GM19463 (cell line): ENCODE data around the gene GNMT.

ENCODE experiments used
- ATAC-seq: cut with Tn5 transposase; IDR thresholded peaks from one replicate; pipeline ENCODE4 v1.9.1; 2021; ENCODE audit warnings: mild to moderate bottlenecking, moderate library complexity; ENCODE audit not compliant: unreplicated experiment

Gene GNMT

DNA sequence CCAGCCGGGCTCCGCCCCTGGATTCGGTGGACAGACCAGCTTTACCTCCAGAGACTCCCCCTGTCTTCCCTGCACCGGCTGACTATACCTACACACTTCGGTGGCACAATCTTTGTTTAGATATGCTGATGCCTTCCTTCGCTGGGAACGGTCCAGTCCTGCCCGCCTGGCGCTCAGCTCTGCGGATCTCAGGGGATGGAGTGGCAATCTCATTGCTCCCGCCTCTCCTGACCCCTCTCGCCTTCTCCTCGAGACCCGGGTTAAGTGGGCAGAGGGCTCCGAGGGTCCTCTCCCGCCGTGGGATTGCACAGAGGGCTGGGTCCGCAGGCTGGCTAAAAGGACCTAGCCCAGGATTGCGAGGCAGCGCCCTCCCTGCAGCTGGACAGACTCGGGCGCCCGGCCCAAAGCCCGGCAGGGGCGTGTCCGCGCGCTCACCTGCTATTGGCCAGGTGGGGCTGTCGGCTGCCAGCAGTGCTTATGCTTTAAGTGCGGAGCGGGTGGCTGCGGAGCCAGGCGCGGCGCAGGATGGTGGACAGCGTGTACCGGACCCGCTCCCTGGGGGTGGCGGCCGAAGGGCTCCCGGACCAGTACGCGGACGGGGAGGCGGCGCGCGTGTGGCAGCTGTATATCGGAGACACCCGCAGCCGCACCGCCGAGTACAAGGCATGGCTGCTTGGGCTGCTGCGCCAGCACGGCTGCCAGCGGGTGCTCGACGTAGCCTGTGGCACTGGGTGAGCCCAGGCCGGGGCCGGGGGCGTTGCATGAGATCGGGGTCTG is at the start of gene GNMT:
TSS of gene GNMT (plus strand) at position 512 of the 777 bp plus-strand sequence. CDS start at position 526, 14 bp downstream.
- ATAC-seq, result no peak

- no peak for ATAC-seq
Measured at GRCh38 chr6:42911171-42912021, 49.2 kb upstream of the GNMT start.

GRCh38 chr6:42914546-42914945 is 46.0 kb upstream of the GNMT start:
- ATAC-seq, result no peak

GRCh38 chr6:42915732-42916131 is 44.8 kb upstream of the GNMT start, which contains the start of gene PTCRA:
Gene PTCRA, plus strand, starts transcription at chr6:42916053. Its CDS starts 17 bp downstream, at chr6:42916070.
- ATAC-seq, result no peak

GRCh38 chr6:42916288-42916687 is 44.3 kb upstream of the GNMT start:
- ATAC-seq, result no peak

GRCh38 chr6:42921801-42922200 is 38.8 kb upstream of the GNMT start:
- ATAC-seq, result no peak

DNA sequence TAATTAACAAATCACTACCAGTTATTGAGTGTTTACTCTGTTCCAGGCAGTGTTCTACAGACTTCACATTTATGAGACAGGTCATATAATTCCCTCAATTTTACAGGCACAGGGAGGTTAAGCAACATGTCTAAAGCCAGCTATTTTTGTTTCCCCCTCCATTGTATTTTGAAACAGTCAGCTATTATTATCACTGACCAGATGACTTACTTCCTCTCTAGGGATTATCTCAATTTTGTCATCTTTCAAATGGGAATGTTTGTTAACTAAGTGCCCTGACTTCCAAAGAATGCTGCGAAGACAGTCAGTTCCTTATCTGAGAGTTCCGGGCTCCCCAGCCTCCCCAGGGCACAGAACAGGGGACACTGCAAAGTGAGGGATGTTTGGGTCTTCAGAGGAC is 36.9 kb upstream of the GNMT start:
- no peak for ATAC-seq

DNA sequence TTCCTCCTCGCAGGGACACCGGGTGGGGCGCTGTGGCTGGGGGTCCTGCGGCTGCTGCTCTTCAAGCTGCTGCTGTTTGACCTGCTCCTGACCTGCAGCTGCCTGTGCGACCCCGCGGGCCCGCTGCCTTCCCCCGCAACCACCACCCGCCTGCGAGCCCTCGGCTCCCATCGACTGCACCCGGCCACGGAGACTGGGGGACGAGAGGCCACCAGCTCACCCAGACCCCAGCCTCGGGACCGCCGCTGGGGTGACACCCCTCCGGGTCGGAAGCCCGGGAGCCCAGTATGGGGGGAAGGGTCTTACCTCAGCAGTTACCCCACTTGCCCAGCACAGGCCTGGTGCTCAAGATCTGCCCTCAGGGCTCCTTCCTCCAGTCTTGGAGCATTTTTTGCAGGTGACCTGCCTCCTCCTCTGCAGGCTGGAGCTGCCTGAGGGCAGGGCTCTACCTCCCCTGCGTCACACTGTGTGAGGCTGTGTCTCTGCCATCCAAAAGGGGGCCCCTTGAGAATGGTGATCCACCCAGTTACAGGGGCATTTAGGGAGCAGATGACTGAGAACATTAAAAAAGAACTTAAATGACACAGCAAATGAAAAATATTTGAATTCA is 35.2 kb upstream of the GNMT start:
- no peak for ATAC-seq

GRCh38 chr6:42928986-42929820 is 31.4 kb upstream of the GNMT start, which contains the start of gene CNPY3:
Gene CNPY3, plus strand, starts transcription at chr6:42929480. Its CDS starts 91 bp downstream, at chr6:42929571.
- ATAC-seq, result peak; percentile 70

DNA sequence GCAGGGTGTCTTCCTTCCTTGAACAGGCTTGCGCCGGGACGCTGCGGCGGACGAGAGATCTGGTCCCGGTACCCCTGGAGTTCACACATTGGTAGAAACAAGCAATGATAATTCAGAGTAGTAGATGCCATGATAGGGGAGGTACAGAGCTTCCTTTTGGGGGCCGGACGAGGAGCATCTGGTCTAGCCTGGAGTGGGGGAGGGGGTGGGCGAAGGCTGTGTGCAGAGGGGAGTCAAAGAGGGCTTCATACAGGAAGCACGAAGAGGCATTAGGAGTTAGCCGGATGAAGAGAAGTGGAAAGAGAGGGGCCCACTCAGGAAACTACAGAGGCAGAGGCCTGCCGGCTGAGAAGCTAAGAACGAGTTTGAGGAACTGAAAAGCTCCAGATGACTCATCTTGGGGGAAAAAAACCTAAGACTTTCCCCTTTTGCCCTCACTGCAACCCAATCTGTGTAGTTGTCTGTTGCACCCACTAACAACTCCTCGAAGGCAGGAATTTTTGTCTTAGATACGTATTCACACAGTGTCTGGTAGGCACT is 30.7 kb upstream of the GNMT start:
- peak; percentile 40 for ATAC-seq

GRCh38 chr6:42932412-42932811 is 28.1 kb upstream of the GNMT start:
- ATAC-seq, result no peak

DNA sequence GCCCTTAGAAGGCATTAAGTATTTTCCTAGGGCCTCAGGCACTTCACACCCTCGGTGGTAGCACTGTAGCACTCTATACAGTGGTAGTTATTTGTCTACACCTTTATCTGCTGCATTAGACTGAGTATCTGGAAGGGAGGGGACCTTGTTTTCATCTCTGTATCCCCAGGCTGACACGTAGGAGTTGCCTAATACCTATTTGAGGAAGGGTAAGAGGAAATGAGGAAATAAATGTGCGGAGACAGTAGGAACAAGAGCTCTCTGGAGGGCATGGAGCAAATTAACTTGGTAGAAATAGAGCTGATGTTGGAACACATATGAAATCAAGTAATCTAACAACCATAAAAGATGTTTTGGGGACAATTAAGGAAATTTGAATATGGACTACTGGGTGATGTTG is 27.3 kb upstream of the GNMT start:
- no peak for ATAC-seq

GRCh38 chr6:42935322-42935721 is 25.2 kb upstream of the GNMT start:
- ATAC-seq, result no peak

- ATAC-seq, result no peak
Measured at GRCh38 chr6:42936398-42936797, 24.2 kb upstream of the GNMT start.

DNA sequence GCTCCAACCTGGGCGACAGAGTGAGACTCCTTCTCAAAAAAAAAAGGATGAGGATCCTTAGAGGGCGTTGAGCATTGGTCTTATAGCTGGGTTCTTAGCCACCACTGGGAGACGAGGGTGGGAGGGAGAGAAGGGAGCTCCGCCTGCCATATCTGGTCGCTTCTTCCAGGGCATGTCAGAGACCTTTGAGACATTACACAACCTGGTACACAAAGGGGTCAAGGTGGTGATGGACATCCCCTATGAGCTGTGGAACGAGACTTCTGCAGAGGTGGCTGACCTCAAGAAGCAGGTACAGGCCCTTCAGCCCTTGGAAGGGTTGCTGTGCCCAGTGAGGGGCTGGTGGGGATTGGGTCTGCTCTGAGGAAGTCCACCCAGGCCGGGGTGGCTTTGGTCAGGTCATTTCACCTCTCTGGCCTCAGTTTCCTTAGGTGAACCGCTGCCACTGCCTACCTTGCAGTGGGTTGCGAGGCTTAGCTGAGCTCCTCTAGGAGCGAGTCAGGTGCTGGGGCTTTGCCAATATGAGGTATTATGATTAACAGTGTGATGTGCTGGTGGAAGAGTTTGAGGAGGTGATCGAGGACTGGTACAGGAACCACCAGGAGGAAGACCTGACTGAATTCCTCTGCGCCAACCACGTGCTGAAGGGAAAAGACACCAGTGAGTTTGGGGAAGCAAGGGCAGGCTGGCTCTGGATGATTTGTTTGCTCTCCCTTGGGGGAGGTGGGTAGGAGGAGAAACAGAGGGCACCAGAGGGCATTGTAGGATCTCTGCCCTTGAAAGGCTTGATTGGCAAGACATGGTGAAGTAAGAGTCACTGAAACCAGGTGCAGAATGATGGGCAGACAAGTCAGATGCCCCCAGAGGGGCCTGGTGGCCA is 22.8 kb upstream of the GNMT start:
- no peak for ATAC-seq

- ATAC-seq, result no peak
Measured at GRCh38 chr6:42938428-42938796, 22.1 kb upstream of the GNMT start.

- no peak for ATAC-seq
Measured at GRCh38 chr6:42938987-42939809, 21.4 kb upstream of the GNMT start.

- ATAC-seq, result no peak
Measured at GRCh38 chr6:42939810-42940167, 20.8 kb upstream of the GNMT start.
